GM19239 (cell line): Measurements from ENCODE around the gene DUS1L.

Experiments
- DNase-seq: peaks from one replicate; pipeline ENCODE4 v3.0.0; 2011; ENCODE audit warnings: low spot score; ENCODE audit not compliant: insufficient read length
- FAIRE-seq: peaks from 2 replicates; lab custom pipeline; 2011; peaks lifted over from hg19 to GRCh38; lab: Jason Lieb, UNC

The DUS1L gene

DNA sequence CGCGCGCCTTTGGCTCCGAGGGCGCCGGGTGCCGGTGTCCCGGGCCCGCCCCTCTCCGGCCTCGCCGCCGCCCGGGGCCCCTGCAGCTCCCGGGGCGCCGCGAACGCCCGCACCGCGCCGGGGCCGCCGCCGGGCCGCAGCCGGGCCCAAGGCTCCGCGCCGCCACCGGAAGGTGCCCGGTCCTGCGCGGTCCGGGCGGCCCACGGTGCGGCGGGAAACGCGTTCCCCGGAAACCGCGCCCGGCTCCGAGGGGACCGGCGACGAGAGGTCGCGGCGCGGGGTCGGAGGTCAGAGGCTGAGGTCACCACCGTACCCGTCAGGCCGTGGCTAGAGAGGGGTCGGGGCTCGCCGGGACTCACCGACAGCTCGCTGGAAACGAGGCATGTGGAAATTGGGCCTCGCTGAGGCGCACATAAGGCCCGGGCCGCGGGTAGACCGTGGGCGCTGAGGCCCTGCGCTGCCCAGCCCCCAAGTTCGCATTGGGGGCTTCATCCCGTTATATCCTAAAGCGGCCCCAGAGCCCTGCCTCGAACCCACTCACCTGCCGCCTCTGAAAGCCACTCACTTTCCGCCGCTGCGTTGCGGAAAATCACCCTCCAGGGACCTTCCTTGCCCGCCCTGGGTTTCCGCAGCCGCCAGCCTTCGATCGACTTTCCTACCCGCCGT, at the start of gene DUS1L:
TSS of gene DUS1L (minus strand) at position 167 of the 666 bp plus-strand sequence. CDS start 745 bp downstream, outside the sequence.
- FAIRE-seq (peak; percentile 14), DNase-seq (peak; percentile 97)

DNA sequence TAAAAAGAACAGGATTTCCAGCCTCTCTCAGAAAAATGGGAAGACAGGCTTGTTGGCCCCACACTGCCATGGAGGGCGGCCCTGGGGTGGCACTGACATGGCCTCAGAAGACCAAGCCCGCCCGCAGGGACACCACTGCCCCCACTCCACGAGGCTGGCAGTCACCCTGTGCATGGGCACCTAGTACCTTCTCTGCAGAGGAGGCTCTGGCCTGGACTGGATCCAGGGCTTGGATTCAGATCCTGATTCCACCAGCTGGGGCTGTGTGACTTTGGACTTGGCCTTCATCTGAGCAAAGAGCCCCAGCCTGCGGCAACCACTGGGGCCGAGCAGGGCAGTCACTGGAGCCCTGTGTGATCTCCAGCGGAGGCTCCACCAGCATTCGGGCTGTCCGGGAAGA, 49.3 kb upstream of the DUS1L start:
- no peak for FAIRE-seq
- DNase-seq, result no peak

DNA sequence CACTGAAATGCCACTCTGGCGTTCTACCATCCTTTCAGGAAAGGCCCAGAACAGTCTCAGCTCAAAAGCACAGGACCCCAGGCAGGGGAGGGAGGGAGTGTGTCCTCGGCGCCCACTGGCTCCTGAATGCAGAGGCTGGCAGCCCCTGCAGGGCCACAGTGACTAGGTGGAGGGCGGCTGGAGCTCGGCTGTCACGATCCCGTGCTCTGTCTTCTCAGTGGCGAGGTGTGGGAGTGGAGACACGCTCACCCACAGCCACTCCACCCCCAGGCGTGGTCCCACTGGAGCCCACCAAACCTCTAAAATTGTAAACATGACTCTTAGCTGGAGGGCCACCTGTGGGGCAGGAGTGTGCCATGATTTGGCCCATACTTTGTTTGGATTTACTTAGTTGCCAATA, 48.8 kb upstream of the DUS1L start:
- FAIRE-seq, result no peak

DNA sequence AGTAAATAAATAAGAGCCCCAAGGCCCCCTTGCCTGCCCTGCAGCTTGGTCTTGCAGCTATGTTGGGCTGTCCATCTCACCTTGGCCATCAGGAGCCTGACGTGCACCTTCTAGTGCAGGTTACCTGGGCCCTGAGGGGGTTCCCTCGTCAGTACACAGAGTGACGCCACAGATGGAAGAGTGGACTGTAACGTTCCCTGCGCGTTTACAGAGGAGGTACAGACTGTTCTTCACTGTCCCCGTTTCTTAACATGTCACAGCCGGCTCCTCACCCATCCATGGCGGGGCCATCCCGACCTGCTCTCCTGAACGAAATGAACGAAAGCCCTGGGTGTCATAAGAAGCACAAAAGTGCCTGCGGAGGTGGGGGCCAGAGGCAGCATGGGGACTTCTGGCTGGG, 48.3 kb upstream of the DUS1L start:
- FAIRE-seq, result no peak
- no peak for DNase-seq

More for the DNA sequence above, 48.8 kb upstream of the DUS1L start:
- DNase-seq, result no peak

DNA sequence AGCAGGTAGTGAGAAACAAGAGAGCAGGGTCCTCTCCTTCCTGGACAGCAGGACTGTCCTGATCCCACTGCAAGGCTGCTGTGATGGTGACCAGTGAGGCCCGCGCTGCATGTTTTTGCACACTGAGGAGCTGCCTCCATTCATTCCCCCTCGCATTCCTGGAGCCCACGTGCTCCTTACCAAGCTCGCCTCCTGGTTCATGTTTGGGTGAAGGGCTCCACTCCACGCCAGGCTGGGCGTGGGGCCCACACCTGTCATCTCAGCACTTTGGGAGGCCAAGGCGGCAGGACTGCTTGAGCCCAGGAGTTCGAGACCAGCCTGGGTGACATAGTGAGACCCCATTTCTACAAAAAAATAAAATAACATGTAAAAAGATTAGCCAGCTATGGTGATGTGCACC, 47.8 kb upstream of the DUS1L start:
- no peak for DNase-seq
- FAIRE-seq, result no peak

DNA sequence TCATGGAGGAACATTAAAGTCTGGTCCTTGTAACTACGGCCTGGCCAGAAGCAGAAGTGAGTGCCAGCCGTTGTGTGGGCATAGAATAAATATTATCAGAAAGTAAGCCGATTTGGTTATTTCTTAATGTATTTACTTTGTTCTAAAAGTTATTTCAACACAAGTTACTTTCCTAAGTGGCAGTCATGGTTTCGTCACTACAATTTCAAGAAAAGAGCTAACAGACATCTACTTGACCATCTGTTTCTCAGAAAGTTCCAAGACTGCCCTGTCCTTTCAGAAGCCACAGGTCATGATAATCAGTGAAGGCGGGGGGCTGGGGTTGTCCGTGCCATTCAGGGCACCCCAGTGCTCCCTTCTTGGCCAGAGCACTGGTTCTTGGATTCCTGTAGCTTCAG, 47.3 kb upstream of the DUS1L start:
- no peak for DNase-seq
- no peak for FAIRE-seq

DNA sequence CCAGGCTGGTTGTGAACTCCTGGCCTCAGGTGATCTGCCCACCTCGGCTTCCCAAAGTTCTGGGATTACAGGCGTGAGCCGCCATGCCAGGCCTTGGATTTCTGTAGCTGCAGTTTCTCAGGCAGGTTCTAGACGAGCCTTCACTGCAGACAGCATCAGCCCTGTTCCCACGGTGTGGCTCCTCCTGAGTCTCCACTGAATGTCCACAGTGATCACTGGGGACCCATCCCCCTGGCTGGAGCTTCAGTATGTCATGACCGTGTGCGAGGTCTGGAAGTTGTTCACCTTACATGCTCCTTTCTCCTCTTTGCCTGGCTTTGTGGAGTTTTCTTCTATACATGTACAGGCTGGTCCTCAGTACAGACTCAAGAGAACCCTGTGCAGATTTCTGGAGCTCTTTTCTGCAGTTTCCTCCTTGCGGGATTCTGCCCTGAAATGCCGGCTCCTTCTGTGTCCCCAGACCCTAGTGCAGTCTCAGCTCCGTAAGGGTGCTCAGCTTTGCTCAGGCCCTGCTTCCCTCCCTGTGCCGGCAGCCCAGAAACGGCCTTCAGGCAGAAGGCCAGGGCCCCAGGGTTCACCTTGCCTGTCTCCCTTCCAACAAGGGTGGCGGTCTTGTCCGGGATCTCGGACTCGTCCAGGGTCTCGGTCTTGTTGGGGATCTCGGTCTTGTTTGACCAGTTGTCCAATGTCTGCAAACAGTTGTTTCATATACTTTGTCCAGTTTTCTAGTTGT, 46.7 kb upstream of the DUS1L start:
- FAIRE-seq, result no peak
- no peak for DNase-seq

DNA sequence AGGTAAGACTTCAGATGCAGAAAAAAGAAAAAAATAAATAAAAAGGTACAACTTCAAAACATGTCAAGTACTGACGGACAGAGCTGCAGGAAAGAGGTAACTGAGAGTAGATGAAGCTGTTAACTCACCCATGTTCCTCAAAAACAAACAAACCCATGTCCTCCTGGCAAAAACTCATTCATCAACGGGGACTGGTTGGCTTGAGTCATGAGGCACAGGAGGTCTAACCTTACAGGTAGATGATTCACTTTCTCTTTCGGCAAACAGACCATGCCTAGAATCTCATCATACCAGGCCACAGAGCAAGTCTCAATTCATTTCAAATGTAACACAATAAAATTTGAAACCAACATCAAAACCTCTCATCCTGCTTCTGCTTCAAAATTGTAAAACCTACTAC, 44.7 kb upstream of the DUS1L start:
- DNase-seq, result no peak
- FAIRE-seq, result no peak

DNA sequence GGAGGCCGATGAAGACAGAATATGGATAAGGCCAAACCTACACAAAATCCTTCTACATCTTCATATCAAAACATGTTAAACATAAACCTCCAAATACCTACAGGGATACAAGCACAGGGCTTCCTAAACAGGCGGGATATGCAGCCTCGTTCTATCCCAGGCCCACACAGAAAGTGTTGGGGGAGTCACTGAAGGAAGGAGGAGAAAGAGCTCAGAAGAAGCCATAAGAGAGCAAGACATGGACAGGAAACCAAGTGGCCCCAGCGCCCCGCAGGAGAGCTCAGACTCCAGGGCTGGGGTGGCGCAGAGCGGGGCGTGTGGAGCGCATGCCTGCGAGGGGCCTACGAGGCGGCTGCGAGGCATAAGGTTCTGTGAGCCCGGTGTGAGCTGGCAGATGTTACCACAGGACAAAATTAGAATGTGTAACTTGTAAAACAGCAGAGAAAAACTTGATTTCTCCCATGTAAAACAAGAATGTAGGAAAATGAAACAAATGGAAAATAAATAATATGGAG, 43.4 kb upstream of the DUS1L start:
- DNase-seq (no peak), FAIRE-seq (no peak)

DNA sequence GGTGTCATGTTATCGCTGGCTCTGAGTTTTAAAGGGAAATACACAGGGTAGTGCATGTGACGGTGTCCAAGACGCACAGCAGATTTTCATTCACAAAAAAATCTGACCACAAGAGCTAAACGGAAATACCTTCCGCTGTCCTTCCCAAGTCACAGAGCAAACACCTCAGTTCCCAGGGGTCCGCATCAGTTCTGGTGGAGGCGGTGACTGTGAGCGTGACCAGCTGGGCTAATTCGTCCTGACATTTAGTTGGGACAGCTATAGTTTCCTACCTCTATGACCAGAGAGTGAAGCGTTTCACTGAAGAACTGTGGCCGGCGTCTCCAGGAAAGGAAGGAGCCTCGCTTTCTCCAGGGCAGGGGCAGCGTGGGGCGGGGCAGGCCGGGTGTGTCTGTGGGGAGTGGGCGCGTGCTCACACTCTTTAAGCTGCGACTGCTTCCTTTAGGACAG, 42.9 kb upstream of the DUS1L start:
- DNase-seq (no peak), FAIRE-seq (no peak)

DNA sequence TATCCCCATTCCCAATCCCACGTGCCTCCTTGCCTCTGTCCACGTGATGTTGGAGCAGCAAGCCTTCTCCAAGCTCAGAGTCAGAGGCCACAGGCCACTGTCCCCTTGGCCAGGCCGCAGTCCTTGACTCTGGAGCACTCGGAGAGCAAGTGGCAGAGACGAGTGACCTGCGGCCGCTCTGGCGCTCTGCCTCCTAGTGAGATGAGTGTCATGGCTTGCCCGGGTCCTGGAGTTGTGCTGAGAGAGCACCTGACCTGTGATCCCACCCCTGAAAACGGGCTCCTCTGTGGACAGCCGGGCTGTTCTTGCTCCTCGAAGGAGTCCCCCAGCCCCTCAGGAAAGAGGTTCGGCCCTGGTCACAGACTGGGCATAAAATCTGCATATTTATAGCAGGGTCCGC, 42.4 kb upstream of the DUS1L start:
- FAIRE-seq, result no peak

DNA sequence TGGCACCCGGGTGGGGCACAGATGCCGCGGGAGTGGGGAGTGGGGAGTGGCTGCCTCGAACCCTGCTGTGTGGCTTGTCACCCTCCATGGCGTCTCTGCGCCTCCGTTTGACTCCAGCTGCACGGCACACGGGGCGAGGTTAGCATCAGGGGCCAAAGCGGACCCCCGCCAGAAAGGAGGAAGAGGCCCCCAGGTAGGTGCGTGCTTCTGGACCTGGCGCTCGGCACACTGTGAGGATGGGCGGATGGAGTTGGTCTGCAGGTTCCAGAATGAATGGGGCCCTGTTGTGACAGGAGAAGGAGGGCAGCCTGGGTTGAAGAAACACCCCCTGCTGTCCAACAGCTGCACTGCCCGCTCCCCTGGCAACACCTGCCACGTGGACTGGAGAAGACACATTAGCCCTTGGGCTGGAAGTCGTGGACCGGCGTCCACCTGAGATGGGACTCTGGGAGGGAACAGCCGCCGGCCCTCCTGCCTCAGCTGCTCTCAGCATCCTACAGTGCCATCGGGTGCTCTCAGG, 41.8 kb upstream of the DUS1L start:
- DNase-seq, result no peak
- no peak for FAIRE-seq

More for the DNA sequence above, 42.4 kb upstream of the DUS1L start:
- DNase-seq, result no peak

DNA sequence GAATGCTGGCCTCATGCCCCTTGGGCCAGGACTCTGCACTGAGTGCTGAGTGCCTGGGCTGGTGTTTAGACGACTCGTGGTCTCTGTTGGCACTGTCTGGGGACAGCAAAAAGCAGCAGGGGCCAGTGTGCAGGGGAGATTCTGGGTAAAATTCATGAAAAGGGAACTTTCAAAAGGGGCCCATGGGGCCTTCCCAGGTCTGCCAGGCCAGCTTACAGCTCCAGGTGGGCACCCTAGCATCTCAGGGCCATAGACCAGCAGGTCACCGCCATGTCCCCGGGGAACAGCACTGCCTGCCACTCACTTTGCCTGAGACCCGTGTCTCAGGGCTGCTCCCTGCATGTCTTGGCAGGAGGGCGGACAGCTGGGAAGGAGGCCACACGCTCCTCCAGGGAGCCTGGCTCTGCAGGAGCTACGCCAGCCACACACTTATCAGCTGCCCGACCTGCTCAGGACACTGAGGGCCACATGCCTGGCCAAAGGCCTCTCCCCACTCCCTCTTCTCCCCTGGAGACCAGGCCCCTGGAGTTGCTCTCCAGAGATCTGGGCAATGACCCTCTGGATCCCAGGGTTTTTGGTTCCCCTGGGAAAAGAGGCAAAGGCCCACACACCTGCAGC, 41.2 kb upstream of the DUS1L start:
- FAIRE-seq, result no peak
- peak; percentile 30 for DNase-seq

DNA sequence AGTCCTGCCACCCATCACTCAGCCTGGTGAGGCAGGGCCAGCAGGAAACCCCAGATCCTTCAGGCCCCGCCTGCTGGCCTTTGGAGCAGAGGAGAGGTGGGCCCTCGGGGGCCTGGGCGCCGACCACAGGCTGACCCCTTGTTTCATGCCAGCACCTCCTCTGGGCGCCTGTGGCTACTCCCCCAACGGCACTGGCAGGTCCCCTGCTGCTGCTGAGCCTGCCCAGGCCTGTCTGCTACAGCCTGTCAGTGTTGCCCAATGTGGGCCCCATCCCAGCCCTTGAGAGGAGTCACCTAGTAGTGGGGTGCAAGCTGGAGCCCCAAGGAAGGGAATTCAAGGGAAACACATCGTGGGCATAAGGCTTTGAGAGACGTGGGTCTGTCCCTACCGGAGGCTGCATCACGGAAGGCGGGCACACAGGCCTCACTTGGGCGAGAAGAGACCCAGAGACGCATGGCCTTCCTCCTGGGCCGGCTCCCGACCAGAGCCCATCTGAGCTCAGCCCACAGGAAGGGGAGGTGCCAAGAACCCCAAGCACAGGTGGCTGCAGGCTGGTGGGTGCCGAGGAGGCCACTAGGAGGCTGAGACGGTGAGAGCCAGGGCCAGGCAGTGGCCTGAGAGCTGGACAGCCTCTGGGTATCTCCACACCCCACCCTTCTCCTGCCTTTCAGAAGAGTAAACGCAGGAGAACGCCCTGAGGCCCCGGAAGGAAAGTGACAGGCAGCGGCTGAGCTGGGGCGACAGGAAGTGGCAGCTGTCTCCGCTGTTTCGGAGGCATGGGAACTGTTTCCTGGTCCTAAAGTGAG, 40.5 kb upstream of the DUS1L start:
- FAIRE-seq, result peak; percentile 99
- peak; percentile 96 for DNase-seq

DNA sequence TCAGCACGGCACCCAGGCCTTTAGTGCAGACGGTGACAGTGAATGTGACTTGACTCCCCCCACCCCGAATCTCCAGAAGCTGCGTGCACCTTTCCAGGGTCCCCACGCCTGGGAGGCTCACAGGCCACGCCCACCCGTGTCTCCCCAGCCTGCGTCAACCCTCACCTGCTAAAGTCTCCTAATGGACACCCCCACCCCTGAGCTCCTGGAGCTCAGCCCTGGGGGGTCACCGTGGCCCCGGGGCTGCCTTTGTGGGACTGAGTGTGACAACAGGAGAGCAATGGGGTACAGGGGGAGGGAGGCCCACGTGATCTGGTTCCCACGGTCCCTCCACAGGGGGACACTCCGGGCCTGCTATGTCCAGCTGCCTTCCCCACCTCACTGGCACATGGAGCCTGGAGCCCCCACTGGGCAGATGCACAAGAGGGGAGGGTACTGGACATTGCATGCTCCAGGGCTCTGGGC, 39.8 kb upstream of the DUS1L start:
- FAIRE-seq (no peak), DNase-seq (no peak)

DNA sequence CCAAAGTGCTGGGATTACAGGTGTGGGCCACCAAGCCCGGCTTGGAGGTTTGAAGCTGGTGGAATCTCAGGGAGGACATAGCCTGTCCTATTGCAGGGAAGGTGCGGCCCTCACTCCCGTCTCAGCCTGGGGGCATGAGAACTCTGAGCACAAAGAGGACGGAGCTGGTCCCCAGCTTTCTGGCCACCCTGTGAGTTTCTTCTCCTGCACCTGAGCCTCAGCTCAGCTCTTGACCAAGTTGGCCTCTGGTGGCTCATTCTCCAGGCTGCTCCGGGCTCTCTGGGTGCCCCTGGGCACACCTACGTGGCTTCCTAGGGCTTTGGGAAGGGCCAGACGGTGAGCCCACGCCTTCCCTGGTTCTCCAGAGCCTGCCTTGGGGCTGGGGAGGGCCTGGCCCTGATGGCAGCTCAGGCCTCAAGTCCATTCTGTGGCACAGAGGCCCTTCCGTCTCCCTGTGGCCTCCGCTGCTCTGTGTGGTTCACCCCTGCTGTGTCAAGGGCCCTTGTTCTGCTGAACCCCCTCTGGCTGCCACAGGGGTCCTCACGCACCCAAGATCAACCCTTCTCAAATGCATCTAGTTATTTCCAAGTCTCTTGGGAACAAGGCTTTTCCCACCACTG, 39.3 kb upstream of the DUS1L start:
- no peak for DNase-seq

DNA sequence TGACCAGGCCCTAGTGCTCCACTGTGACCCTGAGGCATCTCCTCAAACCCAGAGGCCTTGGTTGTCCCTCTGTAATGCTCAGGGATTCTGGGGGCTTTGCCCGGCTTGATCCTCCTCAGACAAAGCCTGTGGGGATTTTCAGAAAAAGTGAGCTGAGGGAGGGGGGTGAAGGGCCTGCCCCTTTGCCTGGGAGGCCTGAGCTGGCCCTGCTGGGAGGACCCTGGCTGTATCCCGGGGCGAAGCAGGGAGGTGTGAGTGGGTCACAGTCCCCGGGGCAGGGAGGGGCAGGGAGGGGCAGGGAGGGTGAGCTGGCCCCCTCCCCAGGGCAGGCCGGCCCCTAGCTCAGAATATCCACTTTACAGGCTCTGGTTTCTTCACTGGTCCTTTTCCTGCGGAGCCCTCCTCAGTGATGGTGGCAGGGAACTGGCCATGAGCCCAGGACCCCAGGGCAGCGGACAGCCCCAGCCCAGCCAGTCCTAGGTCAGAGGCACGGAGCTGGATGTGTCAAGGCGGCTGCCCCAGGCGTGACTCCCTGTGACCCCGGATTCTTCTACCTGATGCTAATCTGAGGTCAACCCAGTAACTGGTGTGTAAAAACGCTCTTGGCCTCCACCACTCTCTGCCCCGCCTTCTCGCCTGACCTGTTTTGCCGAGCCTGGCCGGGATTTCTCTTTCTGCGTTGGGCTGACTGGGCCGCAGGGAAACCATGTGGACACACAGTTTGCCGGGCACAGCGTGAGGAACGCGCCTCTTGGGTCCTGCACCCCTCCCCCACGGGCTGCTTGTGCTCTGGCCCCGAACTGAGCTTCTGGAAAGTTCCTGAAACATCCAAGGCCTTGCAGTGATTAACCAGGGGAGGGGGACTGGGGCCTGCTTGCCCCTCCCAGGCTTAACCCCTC, 38.2 kb upstream of the DUS1L start:
- DNase-seq (no peak), FAIRE-seq (no peak)

More for the DNA sequence above, 39.3 kb upstream of the DUS1L start:
- no peak for FAIRE-seq
